DMS 273 (cell line): ENCODE data around the gene GRIK2.

Experiments
- DNase-seq: peaks from one replicate; lab custom pipeline; 2025; ENCODE audit not compliant: unreplicated experiment; lab: John Stamatoyannopoulos, UW

The GRIK2 gene

GRCh38 chr6:101853231-101854085 is 459.9 kb downstream of the GRIK2 start:
- no peak for DNase-seq

GRCh38 chr6:101876431-101876830 is 482.9 kb downstream of the GRIK2 start:
- peak; percentile 3 for DNase-seq

DNA sequence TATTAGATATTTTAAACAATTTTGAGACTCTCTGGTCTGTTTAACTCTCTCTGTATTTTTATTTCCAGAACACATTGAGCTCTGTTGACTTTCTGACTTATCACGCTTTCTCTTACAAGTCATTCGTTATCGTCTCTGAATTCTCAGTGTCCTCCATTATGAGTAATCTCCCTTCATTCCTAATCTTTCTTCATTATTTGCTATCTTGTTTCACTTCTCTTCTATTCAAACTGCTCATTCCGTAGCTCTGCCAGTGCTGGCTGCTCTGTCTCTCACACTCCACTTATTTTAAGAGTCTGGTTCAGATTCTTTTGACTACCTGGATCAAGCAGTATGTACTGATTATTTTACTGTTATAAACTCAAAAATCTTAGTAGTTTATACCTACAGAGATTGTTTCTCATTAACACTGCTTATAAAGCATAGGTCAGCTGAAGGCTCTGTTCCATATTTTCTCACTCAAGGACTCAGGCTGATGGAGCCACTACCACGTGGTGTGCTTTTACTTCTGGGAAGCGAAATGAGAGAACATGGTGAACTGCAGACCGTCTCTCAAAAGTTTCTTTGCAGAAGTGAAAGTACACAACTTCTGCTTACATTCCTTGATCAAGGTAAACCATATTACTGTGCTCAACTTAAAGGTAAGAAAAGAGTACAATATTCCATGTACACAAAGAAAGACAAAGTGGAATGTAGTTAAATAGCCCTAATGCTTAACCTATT is 485.2 kb downstream of the GRIK2 start:
- DNase-seq, result no peak

GRCh38 chr6:101879782-101880181 is 486.3 kb downstream of the GRIK2 start:
- no peak for DNase-seq

- DNase-seq, result no peak
These were observed 490.0 kb downstream of the GRIK2 start for GRCh38 chr6:101883505-101883904.

DNA sequence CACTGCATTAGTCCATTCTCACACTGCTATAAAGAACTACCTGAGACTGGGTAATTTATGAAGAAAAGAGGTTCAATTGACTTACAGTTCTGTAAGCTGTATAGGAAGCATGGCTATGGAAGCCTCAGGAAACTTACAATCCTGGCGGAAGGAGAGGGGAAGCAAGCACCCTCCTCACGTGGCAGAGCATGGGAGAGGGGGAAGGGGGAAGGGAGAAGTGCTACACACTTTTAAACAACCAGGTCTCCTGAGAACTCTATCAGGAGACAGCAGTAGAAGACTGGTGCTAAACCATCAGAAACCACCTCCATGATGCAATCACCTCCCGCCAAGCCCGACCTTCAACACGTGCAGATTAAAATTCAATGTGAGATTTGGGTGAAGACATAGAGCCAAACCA is 494.0 kb downstream of the GRIK2 start:
- no peak for DNase-seq

DNA sequence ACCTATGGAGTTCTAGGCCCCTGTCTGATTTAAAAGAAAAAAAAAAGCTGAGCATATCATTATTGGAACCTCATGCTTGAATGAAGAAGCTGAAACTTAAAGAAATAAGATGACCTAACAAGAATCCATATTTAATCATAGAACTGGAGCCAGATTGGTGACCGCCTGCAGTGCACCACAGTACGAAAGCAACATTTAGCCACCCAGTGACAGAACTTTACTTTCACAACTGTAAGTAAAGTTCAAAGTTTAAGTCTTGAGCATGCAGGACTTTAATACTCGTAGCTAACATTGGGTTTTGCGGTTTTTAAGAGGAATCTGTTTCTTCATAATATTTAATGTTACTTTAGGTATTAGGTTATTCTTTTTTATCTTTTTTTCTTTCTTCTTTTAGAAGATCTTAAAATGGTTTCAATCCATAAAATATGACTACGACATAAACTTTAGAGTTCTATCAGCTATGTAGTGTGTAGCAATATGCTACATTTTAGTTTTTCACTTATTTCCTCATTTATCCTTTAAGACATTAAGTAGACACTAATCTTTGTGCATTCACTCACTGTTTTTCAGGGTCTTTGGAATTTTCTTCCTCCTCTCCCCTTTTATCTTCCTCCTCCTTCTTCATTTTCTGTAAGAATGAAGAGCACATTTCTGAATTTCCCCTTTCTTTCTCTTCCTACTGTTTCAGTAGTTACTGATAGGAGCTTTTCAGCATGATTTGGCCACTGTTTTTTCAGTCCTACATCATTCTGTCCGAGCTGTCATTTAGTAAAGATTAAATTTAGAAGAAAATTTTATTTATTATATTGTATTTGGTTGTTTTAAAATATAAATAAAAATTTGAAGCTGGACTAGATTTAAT is 514.1 kb downstream of the GRIK2 start:
- no peak for DNase-seq

DNA sequence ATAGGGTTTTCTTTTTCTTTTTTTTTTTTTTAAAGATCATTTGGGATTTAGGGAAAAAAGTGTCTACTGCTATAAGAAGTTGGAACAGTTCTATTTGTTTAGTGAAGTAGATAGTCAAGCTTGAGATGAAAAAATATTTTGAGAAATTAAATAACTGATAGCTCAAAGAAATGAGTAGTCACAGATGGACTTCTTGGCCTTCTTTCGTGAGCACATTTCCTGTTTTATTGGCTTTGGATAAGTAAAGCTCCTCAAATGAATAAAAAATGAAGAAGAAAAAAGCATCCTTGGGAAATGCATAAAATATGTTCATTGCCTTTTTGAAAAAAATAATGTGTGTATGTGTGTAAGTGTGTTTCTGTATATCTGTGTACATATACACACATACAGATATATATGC is 515.9 kb downstream of the GRIK2 start:
- no peak for DNase-seq

DNA sequence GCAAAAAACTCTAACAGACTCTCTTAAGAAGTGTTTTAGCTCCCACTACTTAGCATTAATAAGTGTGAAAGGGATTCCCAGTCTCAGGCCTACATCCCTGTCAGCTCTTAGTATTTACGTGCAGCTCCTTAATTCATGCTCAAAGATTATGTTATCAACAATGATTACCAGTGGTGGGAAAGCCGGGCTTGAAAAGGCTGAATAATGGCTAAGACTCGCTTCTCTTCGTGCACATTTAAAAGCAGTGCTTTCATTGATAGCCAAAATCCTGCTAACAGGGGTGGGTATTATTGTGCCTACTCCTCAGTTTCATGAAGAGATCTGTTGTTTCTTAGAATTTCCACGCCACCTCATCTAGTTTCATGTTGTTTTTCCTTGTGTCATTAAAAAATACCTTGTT is 518.8 kb downstream of the GRIK2 start:
- no peak for DNase-seq

DNA sequence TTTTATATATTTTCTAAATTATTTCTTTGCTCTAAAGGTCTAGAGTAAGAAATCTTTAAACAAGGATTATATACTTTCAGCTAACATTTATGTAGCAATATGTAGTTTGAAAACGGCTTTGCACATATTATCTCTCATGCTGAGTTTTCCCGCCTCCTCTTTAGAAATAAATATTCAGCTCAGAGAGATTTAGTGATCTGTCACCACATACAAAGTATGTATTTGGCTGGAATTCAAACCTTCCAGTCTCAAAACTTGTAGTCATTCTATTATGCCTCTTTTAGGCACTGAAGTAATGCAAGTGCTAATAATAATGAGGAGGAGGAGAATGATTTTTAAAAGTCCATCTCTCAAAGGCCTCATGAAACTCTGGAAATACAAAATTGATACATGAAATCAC is 525.0 kb downstream of the GRIK2 start:
- no peak for DNase-seq

DNA sequence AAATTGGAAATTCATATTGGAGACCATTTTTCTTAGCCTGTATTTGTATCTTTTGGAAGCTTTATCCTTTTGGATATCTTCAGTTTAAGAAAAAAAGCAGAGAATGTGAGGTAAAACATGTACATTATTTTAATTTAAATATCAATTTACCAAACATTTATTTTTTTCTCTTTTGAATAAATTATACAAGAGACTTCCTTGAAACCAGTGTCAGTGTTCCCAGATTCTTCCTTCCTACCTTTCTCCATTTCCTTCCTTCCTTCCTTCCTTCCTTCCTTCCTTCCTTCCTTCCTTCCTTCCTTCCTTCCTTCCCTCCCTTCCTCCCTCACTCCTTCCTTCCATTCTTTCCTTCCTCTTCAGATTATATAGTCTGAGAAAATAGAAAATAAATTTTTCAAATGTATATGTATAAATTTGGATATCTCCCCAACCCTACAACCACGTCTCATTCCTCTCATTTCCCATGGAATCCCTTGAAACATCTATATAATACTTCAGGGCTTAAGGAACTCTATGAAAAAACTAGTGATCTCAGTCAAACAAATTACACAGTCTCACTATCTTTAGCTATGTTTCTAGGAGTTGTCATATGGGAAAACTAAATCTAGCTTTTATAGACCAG is 528.4 kb downstream of the GRIK2 start:
- no peak for DNase-seq

- DNase-seq, result peak; percentile 1
These were observed 532.8 kb downstream of the GRIK2 start for GRCh38 chr6:101926149-101926925.

DNA sequence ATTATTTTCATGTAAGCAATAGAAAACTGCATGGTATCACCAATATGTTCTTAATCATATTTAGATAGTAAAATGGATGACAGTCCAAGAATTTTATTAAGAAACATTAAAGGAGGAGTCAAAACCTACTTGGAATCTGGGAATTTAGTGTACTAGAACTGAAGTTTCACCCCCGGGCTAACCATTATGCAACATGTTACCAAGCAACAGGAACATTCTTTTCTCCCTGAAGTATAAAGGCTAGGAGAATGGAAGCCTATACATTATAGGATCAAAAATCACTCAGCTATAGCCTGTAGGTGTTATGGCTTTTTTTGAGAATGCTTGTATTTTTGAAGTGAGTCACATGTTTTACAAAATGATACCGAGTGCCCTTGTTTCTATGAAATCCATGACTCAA is 538.3 kb downstream of the GRIK2 start:
- DNase-seq, result no peak

DNA sequence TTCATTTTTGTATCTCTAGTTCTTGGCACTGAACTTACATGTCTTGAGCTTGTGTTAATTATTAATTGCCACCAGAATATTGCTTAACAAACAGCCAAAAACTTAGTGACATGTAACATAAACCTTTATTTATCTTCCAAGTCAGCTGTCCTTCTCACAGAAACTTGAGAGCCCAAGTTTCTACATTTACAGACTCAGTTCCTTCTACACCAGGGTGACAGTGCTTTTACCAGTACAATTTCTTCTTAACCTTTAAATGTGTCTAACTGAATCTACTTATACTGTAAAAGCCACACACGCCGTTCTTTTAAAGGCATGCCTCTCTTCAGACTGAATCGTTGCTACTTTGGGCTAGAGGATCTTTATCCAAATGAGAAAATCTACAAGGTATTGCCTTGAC is 539.2 kb downstream of the GRIK2 start:
- DNase-seq, result no peak

DNA sequence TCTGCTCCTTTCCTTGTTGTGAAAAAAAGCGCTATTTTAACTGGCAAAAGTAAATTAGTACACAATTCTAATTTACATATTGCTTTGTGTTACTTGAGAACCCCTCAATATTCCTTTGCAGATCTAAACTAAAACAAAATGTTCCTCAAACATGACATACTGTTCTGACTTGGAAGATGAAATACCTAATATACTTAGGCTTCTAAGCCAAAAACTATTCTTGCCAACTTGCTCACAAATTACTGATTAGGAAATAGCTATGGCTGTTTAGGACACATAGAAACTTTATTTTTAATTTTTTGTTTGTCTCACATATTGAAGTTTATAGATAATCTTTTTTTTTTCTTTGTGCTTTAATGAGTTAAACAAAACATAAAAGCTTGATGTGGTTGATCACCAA is 542.2 kb downstream of the GRIK2 start:
- no peak for DNase-seq

GRCh38 chr6:101936516-101936915 is 543.0 kb downstream of the GRIK2 start:
- no peak for DNase-seq

- DNase-seq, result no peak
These were observed 543.6 kb downstream of the GRIK2 start for GRCh38 chr6:101937108-101937507.

DNA sequence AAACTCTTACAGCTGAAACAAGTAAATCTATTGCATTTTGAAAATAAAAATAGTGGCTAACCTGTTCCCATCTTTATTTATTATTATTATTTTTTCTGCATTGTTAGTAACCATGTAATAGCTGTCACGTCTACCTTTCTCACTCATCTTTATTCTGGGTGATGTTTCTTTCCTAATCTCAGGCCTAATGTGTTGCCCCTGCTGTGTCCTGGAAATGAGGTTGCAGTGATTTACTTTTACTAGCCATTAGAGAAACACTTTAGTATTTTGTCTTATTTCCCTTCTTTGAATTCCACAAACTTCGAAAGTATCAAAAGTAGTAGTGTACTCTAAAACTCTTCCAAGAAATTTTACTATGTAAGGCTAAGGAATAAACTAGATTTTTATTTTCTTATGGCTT is 546.9 kb downstream of the GRIK2 start:
- no peak for DNase-seq

DNA sequence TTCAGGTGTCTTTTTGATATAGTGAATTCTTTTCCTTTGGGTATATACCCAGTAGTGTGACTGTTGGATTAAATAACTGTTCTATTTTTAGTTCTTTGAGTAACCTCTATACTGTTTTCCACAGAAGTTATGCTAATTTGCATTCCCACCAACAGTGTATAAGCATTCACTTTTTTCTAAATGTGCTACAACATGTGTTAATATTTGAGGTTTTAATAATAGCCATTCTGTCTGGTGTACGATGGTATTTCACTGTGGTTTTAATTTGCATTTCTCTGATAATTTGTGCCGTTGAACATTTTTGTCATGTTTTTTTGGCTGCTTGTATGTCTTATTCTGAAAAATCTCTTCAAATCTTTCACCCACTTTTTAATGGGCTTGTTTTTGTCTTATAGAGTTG is 563.5 kb downstream of the GRIK2 start:
- no peak for DNase-seq

- DNase-seq, result no peak
These were observed 567.8 kb downstream of the GRIK2 start for GRCh38 chr6:101961357-101961756.
